HepG2 (cell line): ENCODE data around the gene UQCR10. TPM values are rescaled to one million over a fixed set of nuclear protein-coding genes. Genes with fewer than 3 reads are reported as not detected.

Experiments
- ATF6 ChIP-seq: sonication (generic); formaldehyde crosslinking; conservative IDR thresholded peaks from 2 replicates; pipeline ENCODE4 v1.4.0; 2020; ENCODE audit warnings: missing genetic modification reagents
- ATF7 ChIP-seq, 2 experiments: fragments of 450-650 bp in 1 of 2; sonication (generic) in 1 of 2; formaldehyde crosslinking in 1 of 2; IDR thresholded peaks; 2 replicates each; pipeline versions ENCODE4 v1.4.0 to v1.6.1; 2016 to 2020; ENCODE audit warnings: antibody characterized with exemption in 1 of 2, mild to moderate bottlenecking in 1 of 2, missing genetic modification reagents in 1 of 2
- CBX2 ChIP-seq, 2 experiments: fragments of 200-600 bp in 1 of 2; sonication (generic); formaldehyde crosslinking in 1 of 2; IDR thresholded peaks; 2 replicates each; pipeline versions ENCODE4 v1.7.0 to v1.8.1; 2018 to 2022; ENCODE audit warnings: low read depth in 2 of 2, low read length in 1 of 2, mild to moderate bottlenecking in 1 of 2, missing genetic modification reagents in 1 of 2
- HNF4A ChIP-seq: sonication (generic); formaldehyde crosslinking; IDR thresholded peaks from 2 replicates; pipeline ENCODE4 v1.4.0; 2020; ENCODE audit warnings: missing genetic modification reagents
- HOXD1 ChIP-seq: sonication (generic); formaldehyde crosslinking; IDR thresholded peaks from 2 replicates; pipeline ENCODE4 v1.5.0; 2020; ENCODE audit warnings: missing genetic modification reagents
- IKZF5 ChIP-seq: IDR thresholded peaks from 2 replicates; pipeline ENCODE4 v1.6.1; 2018; ENCODE audit warnings: missing genetic modification reagents, mild to moderate bottlenecking, missing compliant biosample characterization
- KLF9 ChIP-seq: IDR thresholded peaks from 2 replicates; pipeline ENCODE4 v1.6.1; 2016; ENCODE audit warnings: low read depth
- REXO4 ChIP-seq: sonication (generic); formaldehyde crosslinking; IDR thresholded peaks from 2 replicates; pipeline ENCODE4 v1.8.0; 2022; ENCODE audit warnings: missing genetic modification reagents, mild to moderate bottlenecking, borderline replicate concordance
- RFX3 ChIP-seq: IDR thresholded peaks from 2 replicates; pipeline ENCODE4 v1.6.1; 2016; ENCODE audit warnings: missing biosample characterization, missing genetic modification reagents
- TGIF2 ChIP-seq: IDR thresholded peaks from 2 replicates; pipeline ENCODE4 v1.6.1; 2016; ENCODE audit warnings: control low read depth, missing compliant biosample characterization
- ZFP41 ChIP-seq: sonication (generic); formaldehyde crosslinking; IDR thresholded peaks from 2 replicates; pipeline ENCODE4 v1.4.0; 2020; ENCODE audit warnings: mild to moderate bottlenecking, missing genetic modification reagents, borderline replicate concordance
- ZNF335 ChIP-seq: sonication (generic); formaldehyde crosslinking; IDR thresholded peaks from 2 replicates; pipeline ENCODE4 v1.4.0; 2020; ENCODE audit warnings: missing genetic modification reagents
- ZNF343 ChIP-seq: sonication (generic); formaldehyde crosslinking; IDR thresholded peaks from 2 replicates; pipeline ENCODE4 v1.4.0; 2020; ENCODE audit warnings: mild to moderate bottlenecking, missing genetic modification reagents
- ZNF691 ChIP-seq: sonication (generic); formaldehyde crosslinking; IDR thresholded peaks from 2 replicates; pipeline ENCODE4 v1.4.0; 2020; ENCODE audit warnings: missing genetic modification reagents, low read depth, mild to moderate bottlenecking, borderline replicate concordance
- ZNF737 ChIP-seq: sonication (generic); formaldehyde crosslinking; IDR thresholded peaks from 2 replicates; pipeline ENCODE4 v1.5.0; 2020; ENCODE audit warnings: missing genetic modification reagents, mild to moderate bottlenecking, borderline replicate concordance
- ZNF850 ChIP-seq: sonication (generic); formaldehyde crosslinking; conservative IDR thresholded peaks from 2 replicates; pipeline ENCODE4 v1.9.0; 2021; ENCODE audit warnings: mild to moderate bottlenecking, missing genetic modification reagents
- polyA plus RNA-seq, 8 experiments: library from polyadenylated mRNA; depleted of rRNA in 3 of 8; stranded (reverse) in 7 of 8; unstranded in 1 of 8; fragments of >200 nt; fragmentation: Illumina TruSeq in 4 of 8; extraction: Trizol in 4 of 8; gene quantifications; 2 replicates each; pipeline versions ENCODE4 v1.2.1 to v1.2.3, GENCODE V29; 2011 to 2016; ENCODE audit warnings: low read depth in 4 of 8, missing spikeins in 1 of 8, mixed read lengths in 1 of 8; ENCODE audit not compliant: insufficient read depth in 1 of 8
- total RNA-seq, 5 experiments: library from RNA; depleted of rRNA; stranded (reverse); fragments of >200 nt; fragmentation: Illumina TruSeq; extraction: Trizol; gene quantifications; 2 replicates each; pipeline ENCODE4 v1.2.3, GENCODE V29; 2016; ENCODE audit warnings: low read depth in 1 of 5
- TF ChIP-seq, protein P1 (sequence below): sonication (generic); formaldehyde crosslinking; IDR thresholded peaks from 2 replicates; pipeline ENCODE4 v1.4.0; 2020; ENCODE audit warnings: mild to moderate bottlenecking, missing genetic modification reagents
- TF ChIP-seq, protein P2 (sequence below): sonication (generic); formaldehyde crosslinking; IDR thresholded peaks from 2 replicates; pipeline ENCODE4 v1.4.0; 2020; ENCODE audit warnings: missing genetic modification reagents
- TF ChIP-seq, protein P3 (sequence below), 2 experiments: fragments of 450-650 bp in 1 of 2; sonication (generic) in 1 of 2; formaldehyde crosslinking; IDR thresholded peaks; 2 replicates each; pipeline versions ENCODE4 v1.5.0 to v1.8.0; 2020 to 2022; ENCODE audit warnings: mild to moderate bottlenecking in 1 of 2, missing genetic modification reagents in 1 of 2
- TF ChIP-seq, protein P4 (sequence below): sonication (generic); formaldehyde crosslinking; IDR thresholded peaks from 2 replicates; pipeline ENCODE4 v1.5.0; 2020; ENCODE audit warnings: missing genetic modification reagents

Gene UQCR10
- total and polyA plus RNA-seq, 2 of the 13 experiments (the other 11 are each of a cell fraction or from before 2014, with no cell fraction given) = 225 to 232 TPM

- TF ChIP-seq ZNF691 (CRISPR knock-in tag) (peak; percentile 80; the same call in 1 of the 2 replicates), IKZF5 (CRISPR knock-in tag) (no peak; the same call in 1 of the 2 replicates), ZNF335 (CRISPR knock-in tag) (peak; percentile 69; the same call in 1 of the 2 replicates), ATF7 (IDR thresholded peaks at IDR 0.05) (no peak), ATF7 (CRISPR knock-in tag; IDR thresholded peaks at IDR 0.05) (no peak), ZNF343 (CRISPR knock-in tag) (0 out of 2 replicates have a peak, but pooled peaks have one; percentile 8), HNF4A (CRISPR knock-in tag) (no peak), ATF6 (CRISPR knock-in tag) (no peak), CBX2 (IDR thresholded peaks at IDR 0.05; ENCODE audit: low read depth, low read length) (no peak), CBX2 (CRISPR knock-in tag; IDR thresholded peaks at IDR 0.05; ENCODE audit: low read depth) (no peak), RFX3 (CRISPR knock-in tag) (no peak), ZNF737 (CRISPR knock-in tag) (no peak), ZNF850 (CRISPR knock-in tag) (no peak), HOXD1 (CRISPR knock-in tag) (no peak), TGIF2 (CRISPR knock-in tag) (no peak), ZFP41 (CRISPR knock-in tag) (no peak), KLF9 (CRISPR knock-in tag) (no peak), REXO4 (CRISPR knock-in tag) (no peak)
- TF ChIP-seq, protein P1, sequence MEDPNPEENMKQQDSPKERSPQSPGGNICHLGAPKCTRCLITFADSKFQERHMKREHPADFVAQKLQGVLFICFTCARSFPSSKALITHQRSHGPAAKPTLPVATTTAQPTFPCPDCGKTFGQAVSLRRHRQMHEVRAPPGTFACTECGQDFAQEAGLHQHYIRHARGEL (CRISPR knock-in tag) = no peak
- TF ChIP-seq, protein P2, sequence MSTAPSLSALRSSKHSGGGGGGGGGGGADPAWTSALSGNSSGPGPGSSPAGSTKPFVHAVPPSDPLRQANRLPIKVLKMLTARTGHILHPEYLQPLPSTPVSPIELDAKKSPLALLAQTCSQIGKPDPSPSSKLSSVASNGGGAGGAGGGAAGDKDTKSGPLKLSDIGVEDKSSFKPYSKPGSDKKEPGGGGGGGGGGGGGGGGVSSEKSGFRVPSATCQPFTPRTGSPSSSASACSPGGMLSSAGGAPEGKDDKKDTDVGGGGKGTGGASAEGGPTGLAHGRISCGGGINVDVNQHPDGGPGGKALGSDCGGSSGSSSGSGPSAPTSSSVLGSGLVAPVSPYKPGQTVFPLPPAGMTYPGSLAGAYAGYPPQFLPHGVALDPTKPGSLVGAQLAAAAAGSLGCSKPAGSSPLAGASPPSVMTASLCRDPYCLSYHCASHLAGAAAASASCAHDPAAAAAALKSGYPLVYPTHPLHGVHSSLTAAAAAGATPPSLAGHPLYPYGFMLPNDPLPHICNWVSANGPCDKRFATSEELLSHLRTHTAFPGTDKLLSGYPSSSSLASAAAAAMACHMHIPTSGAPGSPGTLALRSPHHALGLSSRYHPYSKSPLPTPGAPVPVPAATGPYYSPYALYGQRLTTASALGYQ (CRISPR knock-in tag) = no peak
- TF ChIP-seq, protein P3, sequence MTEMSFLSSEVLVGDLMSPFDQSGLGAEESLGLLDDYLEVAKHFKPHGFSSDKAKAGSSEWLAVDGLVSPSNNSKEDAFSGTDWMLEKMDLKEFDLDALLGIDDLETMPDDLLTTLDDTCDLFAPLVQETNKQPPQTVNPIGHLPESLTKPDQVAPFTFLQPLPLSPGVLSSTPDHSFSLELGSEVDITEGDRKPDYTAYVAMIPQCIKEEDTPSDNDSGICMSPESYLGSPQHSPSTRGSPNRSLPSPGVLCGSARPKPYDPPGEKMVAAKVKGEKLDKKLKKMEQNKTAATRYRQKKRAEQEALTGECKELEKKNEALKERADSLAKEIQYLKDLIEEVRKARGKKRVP (CRISPR knock-in tag; IDR thresholded peaks at IDR 0.05) = no peak
- TF ChIP-seq, protein P4, sequence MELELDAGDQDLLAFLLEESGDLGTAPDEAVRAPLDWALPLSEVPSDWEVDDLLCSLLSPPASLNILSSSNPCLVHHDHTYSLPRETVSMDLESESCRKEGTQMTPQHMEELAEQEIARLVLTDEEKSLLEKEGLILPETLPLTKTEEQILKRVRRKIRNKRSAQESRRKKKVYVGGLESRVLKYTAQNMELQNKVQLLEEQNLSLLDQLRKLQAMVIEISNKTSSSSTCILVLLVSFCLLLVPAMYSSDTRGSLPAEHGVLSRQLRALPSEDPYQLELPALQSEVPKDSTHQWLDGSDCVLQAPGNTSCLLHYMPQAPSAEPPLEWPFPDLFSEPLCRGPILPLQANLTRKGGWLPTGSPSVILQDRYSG = 0 out of 2 replicates have a peak, but pooled peaks have one; percentile 27
Measured at GRCh38 chr22:29767171-29768051, at the start of gene UQCR10 (continued).
